ENCODE data around the gene METRNL.
"Not testable (repeated sequence)": the region's sequence is repeated elsewhere in the genome, so short reads cannot be mapped to it uniquely, and the experiment has no call there.

DNA sequence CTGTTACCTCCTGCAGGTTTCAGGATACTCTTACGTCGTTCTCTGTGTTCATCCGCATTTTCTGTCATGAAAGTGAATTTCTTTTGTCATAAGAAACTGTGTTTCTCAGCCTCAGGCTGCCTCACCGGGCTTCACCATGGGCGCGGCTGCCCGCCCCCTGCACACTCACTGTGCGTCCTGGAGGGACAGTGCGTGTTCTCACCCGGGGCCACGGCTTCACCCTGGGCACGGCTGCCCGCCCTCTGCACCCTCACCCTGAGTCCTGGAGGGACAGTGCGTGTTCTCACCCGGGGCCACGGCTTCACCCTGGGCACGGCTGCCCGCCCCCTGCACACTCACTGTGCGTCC lies 12.9 kb upstream of the METRNL start:
- not testable (repeated sequence) for TF ChIP-seq CTCF (IDR thresholded peaks at IDR 0.05; ENCODE audit: borderline replicate concordance, extremely low read depth, low read length, poor library complexity, severe bottlenecking); EZH2 (IDR thresholded peaks at IDR 0.05; ENCODE audit: borderline replicate concordance, low read depth, low read length, severe bottlenecking)

Measured in DND-41 (cell line).